ENCODE measurements around the gene TINCR.

TINCR gene

GRCh38 chr19:5571777-5572176 is 4.0 kb upstream of the TINCR start:
- in situ Hi-C loops (cut with HindIII; ENCODE audit: low pct_ligation_motif_present, low sequenced_read_pairs): no loop called here
- Histone ChIP-seq H3K36me3 (replicated peaks) (no peaks in the 10 kb centered on the region), H3K4me3 (ENCODE audit: low read depth, low read length) (no peak overlapping the region), H3K27me3 (replicated peaks) (peaks cover 12% of the 10 kb centered on the region), H3K27ac (no peak overlapping the region)
- DNase-seq: no peak
- no peak for TF ChIP-seq CTCF (IDR thresholded peaks at IDR 0.05; ENCODE audit: low read depth, low read length, missing control alignments)

DNA sequence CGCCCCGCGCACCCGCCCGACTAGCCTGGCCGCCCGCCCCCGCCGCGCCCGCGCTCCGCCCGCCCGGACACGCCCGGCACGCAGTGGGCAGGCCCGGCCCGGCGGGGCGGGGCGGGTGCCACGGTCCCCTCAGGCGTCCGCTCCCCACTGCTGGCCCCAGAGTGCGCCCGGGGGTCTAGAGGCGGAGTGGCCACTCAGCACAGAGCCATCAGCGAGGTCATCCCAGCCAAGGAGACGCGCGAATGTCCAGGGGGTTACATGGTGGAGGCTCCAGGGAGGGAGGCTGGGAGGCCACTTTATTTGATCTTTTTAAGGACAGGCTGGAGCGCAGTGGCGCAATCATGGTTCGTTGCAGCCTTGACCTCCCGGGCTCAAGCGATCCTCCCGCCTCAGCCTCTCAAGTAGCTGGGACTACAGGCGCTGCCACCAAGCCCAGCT is 236 bp upstream of the TINCR start:
- in situ Hi-C loops (cut with HindIII; ENCODE audit: low pct_ligation_motif_present, low sequenced_read_pairs): no loop called here
- Histone ChIP-seq H3K27ac (no peak overlapping the region), H3K27me3 (replicated peaks) (peaks cover 24% of the 10 kb centered on the region), H3K4me3 (ENCODE audit: low read depth, low read length) (no peak overlapping the region), H3K36me3 (replicated peaks) (no peaks in the 10 kb centered on the region)
- DNase-seq: no peak
- TF ChIP-seq CTCF (IDR thresholded peaks at IDR 0.05; ENCODE audit: low read depth, low read length, missing control alignments): no peak

- in situ Hi-C loops (cut with HindIII; ENCODE audit: low pct_ligation_motif_present, low sequenced_read_pairs): no loop called here
- Histone ChIP-seq H3K27me3 (replicated peaks) (peaks cover 28% of the 10 kb centered on the region), H3K36me3 (replicated peaks) (no peaks in the 10 kb centered on the region), H3K27ac (no peak overlapping the region), H3K4me3 (ENCODE audit: low read depth, low read length) (no peak overlapping the region)
- no peak for DNase-seq
- no peak for TF ChIP-seq CTCF (IDR thresholded peaks at IDR 0.05; ENCODE audit: low read depth, low read length, missing control alignments)
Observed at GRCh38 chr19:5564930-5565329, 2.8 kb downstream of the TINCR start.

DNA sequence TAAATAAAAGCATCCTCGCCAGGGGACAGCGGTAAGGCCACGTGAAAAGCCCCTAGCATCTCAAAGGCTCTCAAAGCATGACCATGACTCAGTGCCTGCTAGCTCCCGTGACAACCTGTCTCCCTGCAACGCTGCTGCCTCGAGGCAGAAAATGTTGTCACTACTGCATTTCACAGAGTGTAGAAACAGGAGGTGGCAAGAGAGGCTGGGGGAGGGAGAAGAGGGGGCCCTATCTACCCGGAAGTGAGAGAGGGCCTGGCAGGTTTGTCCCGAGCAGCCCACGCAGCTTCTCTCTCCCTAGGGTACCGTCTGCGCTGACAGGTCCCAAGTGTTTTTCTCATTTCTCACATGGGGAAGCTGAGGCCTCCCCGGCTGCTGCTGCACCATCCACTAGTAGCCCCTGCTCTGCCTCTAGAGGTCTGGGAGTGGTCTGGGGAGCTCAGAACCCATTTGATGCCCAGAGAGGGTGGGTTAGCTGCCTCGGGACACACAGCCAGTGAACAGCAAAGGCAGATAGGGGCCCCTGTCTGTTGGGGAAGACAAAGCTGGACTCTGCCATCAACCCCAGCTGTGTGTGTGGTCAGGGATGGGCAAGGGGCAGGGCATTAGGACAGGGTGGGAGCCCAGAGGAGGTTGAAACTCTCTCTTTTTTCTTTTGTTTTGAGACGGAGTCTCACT is 3.7 kb downstream of the TINCR start:
- Histone ChIP-seq H3K27ac (no peak overlapping the region), H3K36me3 (replicated peaks) (no peaks in the 10 kb centered on the region), H3K4me3 (ENCODE audit: low read depth, low read length) (no peak overlapping the region), H3K27me3 (replicated peaks) (peaks cover 28% of the 10 kb centered on the region)
- no peak for TF ChIP-seq CTCF (IDR thresholded peaks at IDR 0.05; ENCODE audit: low read depth, low read length, missing control alignments)
- in situ Hi-C loops (cut with HindIII; ENCODE audit: low pct_ligation_motif_present, low sequenced_read_pairs): no loop called here
- DNase-seq: peak; percentile 23

- H3K4me3 ChIP-seq (ENCODE audit: low read depth, low read length): no peak overlapping the region
- peaks cover 25% of the 10 kb centered on the region for H3K27me3 ChIP-seq (replicated peaks)
- no peak for DNase-seq
- H3K36me3 ChIP-seq (replicated peaks): no peaks in the 10 kb centered on the region
- in situ Hi-C loops (cut with HindIII; ENCODE audit: low pct_ligation_motif_present, low sequenced_read_pairs): no loop called here
- peak; percentile 16 for TF ChIP-seq CTCF (IDR thresholded peaks at IDR 0.05; ENCODE audit: low read depth, low read length, missing control alignments)
- H3K27ac ChIP-seq: no peak overlapping the region
Observed at GRCh38 chr19:5563008-5563431, 4.7 kb downstream of the TINCR start.

- no peak overlapping the region for H3K27ac ChIP-seq
- TF ChIP-seq CTCF (IDR thresholded peaks at IDR 0.05; ENCODE audit: low read depth, low read length, missing control alignments): no peak
- in situ Hi-C loops (cut with HindIII; ENCODE audit: low pct_ligation_motif_present, low sequenced_read_pairs): no loop called here
Observed at GRCh38 chr19:5562280-5562679, 5.5 kb downstream of the TINCR start.

More at GRCh38 chr19:5562280-5562679, 5.5 kb downstream of the TINCR start:
- no peak for DNase-seq
- H3K4me3 ChIP-seq (ENCODE audit: low read depth, low read length): no peak overlapping the region
- H3K36me3 ChIP-seq (replicated peaks): no peaks in the 10 kb centered on the region
- H3K27me3 ChIP-seq (replicated peaks): peaks cover 21% of the 10 kb centered on the region
